Activated B cell treated with CpG ODN at 0.5 μM for 24 hours (primary cell): Measurements from ENCODE around the gene ENO3. TPM values are rescaled to one million over a fixed set of nuclear protein-coding genes. Genes with fewer than 3 reads are reported as not detected.

Experiments used
- ATAC-seq: fragments of 200-7000 bp; cut with Tn5 transposase; one replicate; pipeline ENCODE4 v1.10.0; 2021; ENCODE audit warnings: low read depth, mild to moderate bottlenecking, moderate library complexity
- CTCF ChIA-PET: fragments of 350-600 bp; sonication (Branson Sonifier 250); formaldehyde crosslinking; loops from one replicate; lab custom pipeline; 2021; ENCODE audit warnings: antibody characterized with exemption; lab: Charles Lee
- POLR2A ChIA-PET: fragments of 350-600 bp; sonication (Branson Sonifier 250); formaldehyde crosslinking; loops from one replicate; lab custom pipeline; 2021; ENCODE audit warnings: antibody characterized with exemption; lab: Charles Lee
- DNase-seq: peaks from one replicate; pipeline ENCODE4 v3.0.0; 2022
- H3K27ac Mint-ChIP-seq: one replicate; pipeline ENCODE4 v1.8.0; 2020; ENCODE audit warnings: mixed read lengths
- H3K27me3 Mint-ChIP-seq: one replicate; pipeline ENCODE4 v1.8.0; 2021; ENCODE audit warnings: mixed read lengths
- H3K36me3 Mint-ChIP-seq: one replicate; pipeline ENCODE4 v1.8.0; 2021; ENCODE audit warnings: low read depth, mixed read lengths
- H3K4me1 Mint-ChIP-seq: one replicate; pipeline ENCODE4 v1.8.0; 2021; ENCODE audit warnings: mixed read lengths
- H3K4me3 Mint-ChIP-seq: one replicate; pipeline ENCODE4 v1.8.0; 2020; ENCODE audit warnings: mild to moderate bottlenecking, mixed read lengths
- H3K9me3 Mint-ChIP-seq: one replicate; pipeline ENCODE4 v1.8.0; 2020; ENCODE audit warnings: mixed read lengths
- CTCF ChIP-seq: fragments of 200-600 bp; IDR thresholded peaks from one replicate; pipeline ENCODE4 v1.8.0; 2022; ENCODE audit warnings: antibody characterized with exemption, mild to moderate bottlenecking
- intact Hi-C: fragments of 100-400 bp; cut with micrococcal nuclease; formaldehyde crosslinking; loops from one replicate; pipeline ENCODE4 v1.15.1; 2024
- total RNA-seq: library from RNA; stranded (reverse); gene quantifications from 2 replicates; pipeline ENCODE4 v1.2.3, GENCODE V29; 2022

The ENO3 gene
- total RNA-seq, 1 donor from 2014 or later, result 29.5 TPM

- peaks cover 60% of the 10 kb centered on the region for H3K36me3 Mint-ChIP-seq
- peaks cover 1% of the 10 kb centered on the region for H3K4me1 Mint-ChIP-seq
- no peak overlapping the region for H3K4me3 Mint-ChIP-seq
- POLR2A ChIA-PET, result interaction anchor here (0.5 to 11.6 kb wide), 3 partner anchors 16 to 49 kb away, joined by 4 to 391 read pairs (median 4); partner anchors contain the start of genes CAMTA2, ENO3 and PFN1
- intact Hi-C loops, result no loop called here
- no peak for DNase-seq
- CTCF ChIA-PET, result interaction anchor here (1.6 kb wide), 1 partner anchor 9 kb away, joined by 6 read pairs; no protein-coding TSS in a partner anchor
- ATAC-seq, result no peak
- H3K9me3 Mint-ChIP-seq, result no peaks in the 10 kb centered on the region
- no peak for TF ChIP-seq CTCF
- no peaks in the 10 kb centered on the region for H3K27me3 Mint-ChIP-seq
- H3K27ac Mint-ChIP-seq, result no peak overlapping the region
Measured at GRCh38 chr17:4971826-4972225, 20.9 kb downstream of the ENO3 start.

- no peak for TF ChIP-seq CTCF
- ChIA-PET POLR2A (interaction anchor here (0.5 to 11.6 kb wide), 3 partner anchors 15 to 312 kb away, joined by 4 to 391 read pairs (median 4); partner anchors contain the start of genes CAMTA2, ENO3 and PFN1), CTCF (no interaction called here)
- Mint-ChIP-seq H3K27ac (no peak overlapping the region), H3K4me1 (peaks cover 1% of the 10 kb centered on the region), H3K36me3 (peaks cover 65% of the 10 kb centered on the region), H3K4me3 (no peak overlapping the region), H3K9me3 (no peaks in the 10 kb centered on the region), H3K27me3 (no peaks in the 10 kb centered on the region)
- ATAC-seq, result no peak
- intact Hi-C loops, result no loop called here
- DNase-seq, result no peak
Measured at GRCh38 chr17:4972322-4972721, 21.4 kb downstream of the ENO3 start.

GRCh38 chr17:4972752-4973151, 21.8 kb downstream of the ENO3 start:
- intact Hi-C loops, result no loop called here
- peaks cover 1% of the 10 kb centered on the region for H3K4me1 Mint-ChIP-seq
- peaks cover 69% of the 10 kb centered on the region for H3K36me3 Mint-ChIP-seq
- no peak for TF ChIP-seq CTCF
- H3K27ac Mint-ChIP-seq, result no peak overlapping the region
- ATAC-seq, result no peak
- H3K4me3 Mint-ChIP-seq, result no peak overlapping the region
- no peak for DNase-seq
- CTCF ChIA-PET, result no interaction called here
- POLR2A ChIA-PET, result interaction anchor here (0.5 kb wide), 1 partner anchor 312 kb away, joined by 4 read pairs; no protein-coding TSS in a partner anchor
- H3K27me3 Mint-ChIP-seq, result no peaks in the 10 kb centered on the region
- no peaks in the 10 kb centered on the region for H3K9me3 Mint-ChIP-seq

- no peak for TF ChIP-seq CTCF
- intact Hi-C loops, result no loop called here
- Mint-ChIP-seq H3K4me3 (no peak overlapping the region), H3K36me3 (peaks cover 72% of the 10 kb centered on the region), H3K4me1 (peaks cover 5% of the 10 kb centered on the region), H3K9me3 (no peaks in the 10 kb centered on the region), H3K27me3 (no peaks in the 10 kb centered on the region), H3K27ac (no peak overlapping the region)
- ChIA-PET POLR2A (interaction anchor here (0.5 kb wide), 1 partner anchor 44 kb away, joined by 3 read pairs; no protein-coding TSS in a partner anchor), CTCF (no interaction called here)
- ATAC-seq (no peak), DNase-seq (no peak)
Measured at GRCh38 chr17:4973256-4974114, 22.6 kb downstream of the ENO3 start.

- no peak overlapping the region for H3K4me3 Mint-ChIP-seq
- ChIA-PET CTCF (no interaction called here), POLR2A (interaction anchor here (0.5 kb wide), 1 partner anchor 43 kb away, joined by 3 read pairs; no protein-coding TSS in a partner anchor)
- ATAC-seq, result no peak
- H3K4me1 Mint-ChIP-seq, result peaks cover 11% of the 10 kb centered on the region
- intact Hi-C loops, result no loop called here
- H3K27ac Mint-ChIP-seq, result no peak overlapping the region
- H3K36me3 Mint-ChIP-seq, result peaks cover 74% of the 10 kb centered on the region
- no peaks in the 10 kb centered on the region for H3K27me3 Mint-ChIP-seq
- TF ChIP-seq CTCF, result no peak
- no peaks in the 10 kb centered on the region for H3K9me3 Mint-ChIP-seq
- no peak for DNase-seq
Measured at GRCh38 chr17:4974115-4974670, 23.3 kb downstream of the ENO3 start.
